Activated T-cell treated with anti-CD3 and anti-CD28 coated beads, Interleukin-2, amount 50 U/mL, for 24 hours (primary cell): ENCODE data around the gene LYRM2.

ENCODE experiments used
- DNase-seq: peaks from one replicate; pipeline ENCODE4 v3.0.0-alpha.2; 2020
- H3K27ac Mint-ChIP-seq: 2 replicates; pipeline ENCODE4 v1.8.0; 2020; ENCODE audit warnings: mild to moderate bottlenecking, mixed read lengths
- H3K27me3 Mint-ChIP-seq: 2 replicates; pipeline ENCODE4 v1.8.0; 2020; ENCODE audit warnings: mixed read lengths
- H3K36me3 Mint-ChIP-seq: 2 replicates; pipeline ENCODE4 v1.8.0; 2020; ENCODE audit warnings: low read depth, mixed read lengths
- H3K4me1 Mint-ChIP-seq: 2 replicates; pipeline ENCODE4 v1.8.0; 2020; ENCODE audit warnings: low read depth, mixed read lengths
- H3K4me3 Mint-ChIP-seq: 2 replicates; pipeline ENCODE4 v1.8.0; 2020; ENCODE audit warnings: mild to moderate bottlenecking, moderate library complexity, mixed read lengths
- H3K9me3 Mint-ChIP-seq: 2 replicates; pipeline ENCODE4 v1.8.0; 2020; ENCODE audit warnings: mixed read lengths

LYRM2 gene, protein sequence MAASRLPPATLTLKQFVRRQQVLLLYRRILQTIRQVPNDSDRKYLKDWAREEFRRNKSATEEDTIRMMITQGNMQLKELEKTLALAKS

GRCh38 chr6:89638320-89639195 is at the start of gene LYRM2:
LYRM2 (minus strand) TSS chr6:89638747; CDS start chr6:89638716, 31 bp downstream.
- H3K36me3 Mint-ChIP-seq: peaks cover 74% of the 10 kb centered on the region
- peak within 1 kb of the TSS; percentile 99 for H3K27ac Mint-ChIP-seq
- no peaks in the 10 kb centered on the region for H3K27me3 Mint-ChIP-seq
- peak; percentile 96 for DNase-seq
- peaks cover 37% of the 10 kb centered on the region for H3K4me1 Mint-ChIP-seq
- H3K9me3 Mint-ChIP-seq: no peaks in the 10 kb centered on the region
- H3K4me3 Mint-ChIP-seq: peak within 1 kb of the TSS; percentile 97

- no peaks in the 10 kb centered on the region for H3K27me3 Mint-ChIP-seq
- H3K4me1 Mint-ChIP-seq: no peaks in the 10 kb centered on the region
- peaks cover 99% of the 10 kb centered on the region for H3K36me3 Mint-ChIP-seq
- DNase-seq: no peak
- no peak overlapping the region for H3K4me3 Mint-ChIP-seq
- no peaks in the 10 kb centered on the region for H3K9me3 Mint-ChIP-seq
- H3K27ac Mint-ChIP-seq: no peak overlapping the region
Observed at GRCh38 chr6:89688328-89688727, 49.8 kb upstream of the LYRM2 start.

DNA sequence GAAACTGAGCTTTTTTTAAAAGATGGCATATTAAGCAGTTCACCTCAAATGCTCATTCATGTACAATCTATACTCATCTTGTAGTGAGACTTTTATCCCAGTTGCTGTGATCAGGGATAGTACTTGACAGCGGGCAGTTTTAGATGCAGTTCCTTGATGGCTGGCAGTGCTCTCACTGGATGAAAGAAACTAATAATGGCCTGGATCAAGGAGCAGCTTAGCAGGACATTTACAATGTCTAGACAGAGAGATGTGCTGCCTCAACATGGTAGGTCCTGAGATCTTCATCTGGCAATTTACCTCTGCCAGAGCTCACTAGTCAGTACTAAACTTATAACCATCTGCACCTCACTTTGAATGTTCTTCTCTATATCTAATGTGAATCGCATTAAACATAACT is 46.8 kb upstream of the LYRM2 start:
- Mint-ChIP-seq H3K27me3 (no peaks in the 10 kb centered on the region), H3K9me3 (no peaks in the 10 kb centered on the region), H3K27ac (no peak overlapping the region), H3K4me3 (no peak overlapping the region), H3K4me1 (no peaks in the 10 kb centered on the region), H3K36me3 (peaks cover 99% of the 10 kb centered on the region)
- DNase-seq: no peak

GRCh38 chr6:89682991-89683390 is 44.4 kb upstream of the LYRM2 start:
- no peak for DNase-seq
- no peak overlapping the region for H3K27ac Mint-ChIP-seq
- peaks cover 97% of the 10 kb centered on the region for H3K36me3 Mint-ChIP-seq
- H3K4me1 Mint-ChIP-seq: no peaks in the 10 kb centered on the region
- no peaks in the 10 kb centered on the region for H3K9me3 Mint-ChIP-seq
- H3K4me3 Mint-ChIP-seq: no peak overlapping the region
- no peaks in the 10 kb centered on the region for H3K27me3 Mint-ChIP-seq

DNA sequence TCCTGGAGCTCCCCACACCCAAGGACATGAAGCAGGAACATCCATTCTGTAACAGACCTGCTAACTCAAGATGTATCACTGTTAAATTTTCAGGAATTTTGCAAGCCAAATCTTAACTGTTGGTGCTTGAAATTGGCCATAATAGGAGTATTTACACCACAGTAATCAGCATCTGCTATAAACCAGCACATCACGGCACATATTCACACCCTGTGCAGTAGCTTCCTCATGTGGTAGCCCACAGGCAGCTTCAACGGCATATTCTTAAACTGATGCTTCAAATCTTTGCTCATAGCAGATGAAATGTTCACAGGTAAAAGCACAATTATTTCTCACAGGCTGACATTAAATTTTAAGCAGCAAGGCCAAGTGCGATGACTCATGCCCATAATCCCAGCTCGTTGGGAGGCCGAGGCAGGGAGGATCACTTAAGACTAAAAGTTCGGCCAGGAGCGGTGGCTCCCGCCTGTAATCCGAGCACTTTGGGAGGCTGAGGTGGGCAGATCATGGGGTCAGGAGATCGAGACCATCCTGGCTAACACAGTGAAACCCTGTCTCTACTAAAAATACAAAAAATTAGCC is 43.5 kb upstream of the LYRM2 start:
- Mint-ChIP-seq H3K36me3 (peaks cover 97% of the 10 kb centered on the region), H3K4me1 (no peaks in the 10 kb centered on the region), H3K27ac (no peak overlapping the region), H3K9me3 (no peaks in the 10 kb centered on the region), H3K4me3 (no peak overlapping the region), H3K27me3 (no peaks in the 10 kb centered on the region)
- DNase-seq: no peak

- Mint-ChIP-seq H3K9me3 (no peaks in the 10 kb centered on the region), H3K4me3 (no peak overlapping the region), H3K27me3 (no peaks in the 10 kb centered on the region), H3K4me1 (no peaks in the 10 kb centered on the region), H3K27ac (no peak overlapping the region), H3K36me3 (peaks cover 98% of the 10 kb centered on the region)
- no peak for DNase-seq
Observed at GRCh38 chr6:89680551-89680950, 42.0 kb upstream of the LYRM2 start.

DNA sequence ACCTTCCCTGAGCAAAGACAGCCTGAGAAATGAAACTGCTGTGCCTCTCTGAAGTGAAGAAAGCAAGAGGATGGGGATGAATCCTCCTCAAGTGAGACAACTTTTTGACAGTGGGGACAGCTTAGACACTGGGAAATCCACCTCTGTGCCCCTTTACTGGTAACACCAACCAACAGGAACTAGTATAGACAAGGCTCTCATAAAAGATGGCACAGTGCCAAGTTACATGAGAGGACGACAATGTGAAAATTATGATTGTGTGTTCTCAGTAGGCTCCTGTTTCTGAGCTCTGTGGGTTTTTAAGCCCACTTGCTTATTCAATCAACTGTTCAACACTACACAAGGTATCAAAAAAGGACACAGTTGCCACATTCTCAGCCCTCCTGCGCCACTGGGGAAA is 41.6 kb upstream of the LYRM2 start:
- DNase-seq: no peak
- H3K27me3 Mint-ChIP-seq: no peaks in the 10 kb centered on the region
- H3K36me3 Mint-ChIP-seq: peaks cover 98% of the 10 kb centered on the region
- no peak overlapping the region for H3K4me3 Mint-ChIP-seq
- H3K27ac Mint-ChIP-seq: no peak overlapping the region
- no peaks in the 10 kb centered on the region for H3K4me1 Mint-ChIP-seq
- H3K9me3 Mint-ChIP-seq: no peaks in the 10 kb centered on the region

GRCh38 chr6:89679215-89680120 is 40.9 kb upstream of the LYRM2 start:
- Mint-ChIP-seq H3K4me3 (no peak overlapping the region), H3K36me3 (peaks cover 98% of the 10 kb centered on the region), H3K27ac (peak overlapping the region; percentile 26), H3K9me3 (no peaks in the 10 kb centered on the region), H3K4me1 (no peaks in the 10 kb centered on the region), H3K27me3 (no peaks in the 10 kb centered on the region)
- DNase-seq: no peak

DNA sequence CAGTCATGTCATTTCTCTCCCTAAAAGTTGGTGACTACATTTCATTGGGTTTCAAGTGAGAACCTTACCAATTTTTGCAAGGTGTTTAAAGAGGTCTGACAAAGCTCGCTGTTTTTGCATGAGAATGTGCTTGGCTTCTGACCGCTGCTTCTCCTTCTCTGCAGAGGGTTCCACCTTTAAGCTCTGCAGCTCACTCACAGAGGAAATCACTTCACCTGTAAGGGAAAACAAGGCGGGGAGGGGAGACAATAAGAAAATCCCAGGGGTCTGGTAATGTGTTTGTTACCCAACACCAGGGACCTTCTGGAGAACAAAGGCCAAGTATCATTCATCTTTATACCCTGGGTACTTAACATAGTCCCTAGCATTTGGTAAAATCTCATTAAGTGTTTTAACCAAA is 40.0 kb upstream of the LYRM2 start:
- H3K9me3 Mint-ChIP-seq: no peaks in the 10 kb centered on the region
- H3K27ac Mint-ChIP-seq: no peak overlapping the region
- no peaks in the 10 kb centered on the region for H3K27me3 Mint-ChIP-seq
- peaks cover 97% of the 10 kb centered on the region for H3K36me3 Mint-ChIP-seq
- H3K4me1 Mint-ChIP-seq: no peaks in the 10 kb centered on the region
- H3K4me3 Mint-ChIP-seq: no peak overlapping the region
- no peak for DNase-seq

DNA sequence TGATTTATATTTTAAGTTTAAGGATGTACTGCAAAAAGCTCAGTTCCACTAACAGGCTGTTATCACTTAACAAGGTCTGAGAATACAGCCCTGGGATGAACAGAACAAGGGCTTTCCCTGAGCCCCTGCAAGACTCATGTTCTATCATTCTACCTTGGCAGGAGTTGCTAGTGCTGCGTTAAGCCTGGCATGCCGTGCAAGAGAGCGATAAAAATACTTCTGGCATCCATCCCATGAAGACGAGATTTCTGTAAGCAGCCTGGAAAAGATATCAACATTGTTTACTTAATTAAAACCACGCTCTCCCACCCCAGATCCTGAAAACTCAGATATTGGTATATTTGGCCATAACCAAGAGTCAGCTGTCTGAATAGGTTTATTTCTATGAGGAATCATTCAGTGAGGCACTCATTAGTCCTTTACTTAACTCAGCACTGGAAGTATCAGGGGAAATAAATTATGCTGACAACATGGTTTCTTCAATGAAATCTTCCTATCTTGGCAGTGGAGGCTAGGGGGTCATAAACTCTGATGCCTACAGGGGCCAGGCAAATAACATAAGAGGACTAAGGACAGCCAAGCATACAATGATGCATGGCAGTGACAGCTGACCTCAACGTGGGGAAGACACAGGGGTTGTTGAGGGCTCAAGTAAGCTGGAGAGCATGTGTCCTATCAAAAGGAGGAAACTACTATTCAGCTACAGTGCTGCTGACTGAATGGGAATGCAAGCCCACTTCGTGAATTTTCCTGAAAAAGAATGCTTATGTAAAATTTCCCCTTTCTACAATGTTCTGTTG is 37.6 kb upstream of the LYRM2 start:
- no peaks in the 10 kb centered on the region for H3K9me3 Mint-ChIP-seq
- no peak overlapping the region for H3K27ac Mint-ChIP-seq
- no peaks in the 10 kb centered on the region for H3K4me1 Mint-ChIP-seq
- peaks cover 95% of the 10 kb centered on the region for H3K36me3 Mint-ChIP-seq
- no peak for DNase-seq
- no peak overlapping the region for H3K4me3 Mint-ChIP-seq
- H3K27me3 Mint-ChIP-seq: no peaks in the 10 kb centered on the region

- Mint-ChIP-seq H3K27me3 (no peaks in the 10 kb centered on the region), H3K4me1 (no peaks in the 10 kb centered on the region), H3K36me3 (peaks cover 95% of the 10 kb centered on the region), H3K27ac (no peak overlapping the region), H3K4me3 (no peak overlapping the region), H3K9me3 (no peaks in the 10 kb centered on the region)
- no peak for DNase-seq
Observed at GRCh38 chr6:89670935-89671565, 32.5 kb upstream of the LYRM2 start.

- DNase-seq: no peak
- H3K36me3 Mint-ChIP-seq: peaks cover 93% of the 10 kb centered on the region
- no peaks in the 10 kb centered on the region for H3K27me3 Mint-ChIP-seq
- no peak overlapping the region for H3K4me3 Mint-ChIP-seq
- H3K4me1 Mint-ChIP-seq: no peaks in the 10 kb centered on the region
- H3K9me3 Mint-ChIP-seq: no peaks in the 10 kb centered on the region
- no peak overlapping the region for H3K27ac Mint-ChIP-seq
Observed at GRCh38 chr6:89669002-89669401, 30.5 kb upstream of the LYRM2 start.

GRCh38 chr6:89667872-89668556 is 29.5 kb upstream of the LYRM2 start:
- Mint-ChIP-seq H3K36me3 (peaks cover 95% of the 10 kb centered on the region), H3K4me1 (no peaks in the 10 kb centered on the region), H3K4me3 (no peak overlapping the region), H3K27ac (peak overlapping the region; percentile 26), H3K9me3 (no peaks in the 10 kb centered on the region), H3K27me3 (no peaks in the 10 kb centered on the region)
- no peak for DNase-seq
